Measurements from ENCODE around the gene ZNF556. TPM values are rescaled to one million over a fixed set of nuclear protein-coding genes. Genes with fewer than 3 reads are reported as not detected.

Gene ZNF556
- total and polyA plus RNA-seq, 10 of the 15 experiments (the other 5 are each of a cell fraction or from before 2014, with no cell fraction given): not detected

GRCh38 chr19:2896694-2897093 lies 29.6 kb downstream of the ZNF556 start:
- intact Hi-C loops (cut with micrococcal nuclease; ENCODE audit: unreplicated experiment): no loop called here
- ChIA-PET POLR2A (interaction anchor here (0.6 kb wide), 1 partner anchor 1012 kb away, joined by 6 read pairs; the partner anchor contains the start of gene ABHD17A), CTCF (no interaction called here), SMC1A (ENCODE audit: uncharacterized antibody, unreplicated experiment) (no interaction called here), RAD21 (ENCODE audit: unreplicated experiment) (no interaction called here)
- 60% methylated on average over 8 of the region's 8 CpGs for WGBS (ENCODE audit: insufficient coverage, insufficient replicate concordance, low lambda C conversion rate, missing lambda C conversion rate)
- H3K4me1 ChIP-seq (ENCODE audit: control insufficient read depth, insufficient read depth, low read length): no peaks in the 10 kb centered on the region
- no peaks in the 10 kb centered on the region for H3K27me3 ChIP-seq (replicated peaks in 1 of 2; ENCODE audit: control insufficient read depth in 2 of 2, insufficient read depth in 2 of 2, low read length in 1 of 2)
- FAIRE-seq (no peak), DNase-seq (ENCODE audit: low read depth, low spot score) (no peak), ATAC-seq (no peak)
- no peaks in the 10 kb centered on the region for H4K20me1 ChIP-seq (ENCODE audit: control insufficient read depth, insufficient read depth)
- H3K9me3 ChIP-seq (replicated peaks; ENCODE audit: control insufficient read depth, insufficient read depth, low read length): peaks cover 3% of the 10 kb centered on the region; the same call in 2 of the 3 replicates
- H3K36me3 ChIP-seq (ENCODE audit: control insufficient read depth in 2 of 2, insufficient read depth in 2 of 2, low read length in 1 of 2): no peaks in the 10 kb centered on the region
- H3K4me3 ChIP-seq: no peak overlapping the region
- no peak overlapping the region for H2AFZ ChIP-seq (ENCODE audit: control insufficient read depth, low read depth, low read length)
- H3K79me2 ChIP-seq (ENCODE audit: control insufficient read depth, insufficient read depth, low read length): peaks cover 6% of the 10 kb centered on the region
- no peak overlapping the region for H3K27ac ChIP-seq (ENCODE audit: control insufficient read depth, insufficient read depth)
- H3K9ac ChIP-seq (ENCODE audit: control insufficient read depth, insufficient read depth, low read length): no peak overlapping the region
- in situ Hi-C loops (cut with MboI): no loop called here
- no peak overlapping the region for H3K4me2 ChIP-seq (ENCODE audit: control insufficient read depth, insufficient read depth)
- BruUV-seq (replicated peaks): no TSS peak
- TF ChIP-seq ASH2L (IDR thresholded peaks at IDR 0.05; ENCODE audit: borderline replicate concordance, low read depth): no peak
- no peak for TF ChIP-seq RBBP5 (conservative IDR thresholded peaks at IDR 0.05)
- TF ChIP-seq CHD1 (IDR thresholded peaks at IDR 0.05; ENCODE audit: low read depth, low read length): no peak
- no peak for TF ChIP-seq LARP7 (IDR thresholded peaks at IDR 0.05)
- TF ChIP-seq MYB (IDR thresholded peaks at IDR 0.05; ENCODE audit: borderline replicate concordance, low read depth, low read length): no peak
- no peak for TF ChIP-seq POLR2AphosphoS2 (IDR thresholded peaks at IDR 0.05; ENCODE audit: low read depth, low read length)
- TF ChIP-seq EED (IDR thresholded peaks at IDR 0.05; ENCODE audit: low read depth): no peak
- no peak for TF ChIP-seq CTCF (IDR thresholded peaks at IDR 0.05 in 2 of 3, conservative IDR thresholded peaks at IDR 0.05 in 1 of 3; ENCODE audit: control insufficient read depth in 2 of 3, extremely low read depth in 1 of 3, insufficient read depth in 1 of 3, low read depth in 3 of 3, low read length in 3 of 3)
- no peak for TF ChIP-seq IKZF2 (IDR thresholded peaks at IDR 0.05)
- no peak for TF ChIP-seq SMAD5 (IDR thresholded peaks at IDR 0.05; ENCODE audit: low read depth)
- no peak for TF ChIP-seq BCL3 (IDR thresholded peaks at IDR 0.05; ENCODE audit: borderline replicate concordance, insufficient read depth, low read depth, low read length, poor library complexity, severe bottlenecking)
- TF ChIP-seq ZNF592 (IDR thresholded peaks at IDR 0.05): no peak
- no peak for TF ChIP-seq SP1 (IDR thresholded peaks at IDR 0.05; ENCODE audit: low read depth, low read length)
- TF ChIP-seq SMAD1 (IDR thresholded peaks at IDR 0.05; ENCODE audit: low read depth, partially characterized antibody): no peak

Measured in GM12878 (cell line).